Activated CD8-positive, alpha-beta T cell treated with anti-CD3 and anti-CD28 coated beads for 36 hours (primary cell): ENCODE results near the gene TEKT2. TPM values are rescaled to one million over a fixed set of nuclear protein-coding genes. Genes with fewer than 3 reads are reported as not detected.

Experiments used
- ATAC-seq: fragments of 200-7000 bp; cut with Tn5 transposase; one replicate; pipeline ENCODE4 v1.10.0; 2021; ENCODE audit warnings: mild to moderate bottlenecking, moderate library complexity
- CTCF ChIA-PET: fragments of 350-600 bp; sonication (Branson Sonifier 250); formaldehyde crosslinking; loops from one replicate; lab custom pipeline; 2021; ENCODE audit warnings: antibody characterized with exemption; lab: Charles Lee
- POLR2A ChIA-PET: fragments of 350-600 bp; sonication (Branson Sonifier 250); formaldehyde crosslinking; loops from one replicate; lab custom pipeline; 2021; ENCODE audit warnings: antibody characterized with exemption; lab: Charles Lee
- DNase-seq: peaks from one replicate; pipeline ENCODE4 v3.0.0-alpha.2; 2020
- H3K27ac Mint-ChIP-seq: one replicate; pipeline ENCODE4 v1.8.0; 2021; ENCODE audit warnings: mild to moderate bottlenecking, mixed read lengths
- H3K27me3 Mint-ChIP-seq: one replicate; pipeline ENCODE4 v1.8.0; 2021; ENCODE audit warnings: mixed read lengths
- H3K36me3 Mint-ChIP-seq: one replicate; pipeline ENCODE4 v1.8.0; 2021; ENCODE audit warnings: low read depth, mixed read lengths
- H3K4me1 Mint-ChIP-seq: one replicate; pipeline ENCODE4 v1.8.0; 2021; ENCODE audit warnings: low read depth, mixed read lengths
- H3K4me3 Mint-ChIP-seq: one replicate; pipeline ENCODE4 v1.8.0; 2021; ENCODE audit warnings: mild to moderate bottlenecking, moderate library complexity, mixed read lengths
- H3K9me3 Mint-ChIP-seq: one replicate; pipeline ENCODE4 v1.8.0; 2021; ENCODE audit warnings: mixed read lengths
- CTCF ChIP-seq: fragments of 200-600 bp; IDR thresholded peaks from one replicate; pipeline ENCODE4 v1.8.0; 2022; ENCODE audit warnings: antibody characterized with exemption, mild to moderate bottlenecking
- intact Hi-C: fragments of 100-400 bp; cut with micrococcal nuclease; formaldehyde crosslinking; loops from one replicate; pipeline ENCODE4 v1.10.0; 2022
- total RNA-seq, 2 experiments: library from RNA; stranded (reverse); gene quantifications; one replicate each; pipeline ENCODE4 v1.2.3, GENCODE V29; 2021

The TEKT2 gene
- total RNA-seq, 2 experiments from 2014 or later: 0.20 to 0.34 TPM

GRCh38 chr1:36083219-36083618 is 675 bp upstream of the TEKT2 start:
- Mint-ChIP-seq H3K36me3 (no peaks in the 10 kb centered on the region), H3K27ac (no peak overlapping the region), H3K4me3 (no peak overlapping the region), H3K27me3 (peaks cover 28% of the 10 kb centered on the region), H3K4me1 (no peaks in the 10 kb centered on the region), H3K9me3 (no peaks in the 10 kb centered on the region)
- CTCF ChIA-PET: no interaction called here
- no peak for TF ChIP-seq CTCF
- POLR2A ChIA-PET: no interaction called here
- intact Hi-C loops: no loop called here
- ATAC-seq (no peak), DNase-seq (no peak)

GRCh38 chr1:36084497-36085115 is 712 bp downstream of the TEKT2 start:
- intact Hi-C loops: loop anchor here (5.0 kb wide), 1 partner anchor 152 kb away; the partner anchor contains the start of gene AGO3
- CTCF ChIA-PET: interaction anchor here (0.8 kb wide), 1 partner anchor 33 kb away, joined by 3 read pairs; no protein-coding TSS in a partner anchor

GRCh38 chr1:36085126-36085525 is 1.2 kb downstream of the TEKT2 start:
- Mint-ChIP-seq H3K4me1 (peaks cover 8% of the 10 kb centered on the region), H3K4me3 (no peak overlapping the region), H3K27me3 (peaks cover 28% of the 10 kb centered on the region), H3K9me3 (no peaks in the 10 kb centered on the region), H3K27ac (no peak overlapping the region), H3K36me3 (peaks cover 10% of the 10 kb centered on the region)
- TF ChIP-seq CTCF: no peak
- intact Hi-C loops: loop anchor here (5.0 kb wide), 1 partner anchor 153 kb away; the partner anchor contains the start of gene AGO3
- ChIA-PET CTCF (interaction anchor here (2.3 kb wide), 1 partner anchor 65 kb away, joined by 6 read pairs; the partner anchor contains the start of gene TRAPPC3), POLR2A (no interaction called here)
- DNase-seq (no peak), ATAC-seq (no peak)

More at GRCh38 chr1:36084497-36085115, 712 bp downstream of the TEKT2 start:
- POLR2A ChIA-PET: no interaction called here
- H3K9me3 Mint-ChIP-seq: no peaks in the 10 kb centered on the region
- H3K27ac Mint-ChIP-seq: no peak overlapping the region
- peaks cover 28% of the 10 kb centered on the region for H3K27me3 Mint-ChIP-seq
- no peak for TF ChIP-seq CTCF
- ATAC-seq (no peak), DNase-seq (no peak)
- H3K36me3 Mint-ChIP-seq: peaks cover 5% of the 10 kb centered on the region
- no peak overlapping the region for H3K4me3 Mint-ChIP-seq
- H3K4me1 Mint-ChIP-seq: peaks cover 2% of the 10 kb centered on the region

GRCh38 chr1:36085686-36086526 is 2.0 kb downstream of the TEKT2 start:
- DNase-seq (no peak), ATAC-seq (no peak)
- H3K9me3 Mint-ChIP-seq: no peaks in the 10 kb centered on the region
- TF ChIP-seq CTCF: no peak
- H3K27ac Mint-ChIP-seq: no peak overlapping the region
- peaks cover 10% of the 10 kb centered on the region for H3K4me1 Mint-ChIP-seq
- no peak overlapping the region for H3K4me3 Mint-ChIP-seq
- ChIA-PET CTCF (interaction anchor here (1.2 to 2.3 kb wide), 2 partner anchors 49 to 64 kb away, joined by 5 to 6 read pairs; partner anchors contain the start of gene TRAPPC3), POLR2A (interaction anchor here (1.2 to 2.5 kb wide), 3 partner anchors 75 to 158 kb away, joined by 4 to 8 read pairs (median 4); partner anchors contain the start of gene AGO3)
- peaks cover 28% of the 10 kb centered on the region for H3K27me3 Mint-ChIP-seq
- intact Hi-C loops: loop anchor here (5.0 kb wide), 1 partner anchor 154 kb away; the partner anchor contains the start of gene AGO3
- H3K36me3 Mint-ChIP-seq: peaks cover 11% of the 10 kb centered on the region
